WERI-Rb-1 (cell line): ENCODE measurements around the gene USP36.

ENCODE experiments used
- DNase-seq: peaks from one replicate; pipeline ENCODE4 v3.0.0-alpha.2; 2020
- H3K27ac ChIP-seq: fragments of 250-450 bp; sonication (Bioruptor Pico); 2 replicates; pipeline ENCODE4 v1.5.1; 2020; ENCODE audit warnings: mild to moderate bottlenecking, moderate library complexity
- H3K27me3 ChIP-seq: fragments of 250-450 bp; sonication (Bioruptor Pico); 2 replicates; pipeline ENCODE4 v1.5.1; 2021; ENCODE audit warnings: mild to moderate bottlenecking, low read depth, moderate library complexity; ENCODE audit not compliant: insufficient read depth, severe bottlenecking
- H3K36me3 ChIP-seq: fragments of 250-450 bp; sonication (Bioruptor Pico); 2 replicates; pipeline ENCODE4 v1.5.1; 2020; ENCODE audit warnings: mild to moderate bottlenecking, moderate library complexity
- H3K4me3 ChIP-seq: 2 replicates; pipeline ENCODE4 v1.5.1; 2011; ENCODE audit warnings: low read depth, mild to moderate bottlenecking, control low read depth, low read length
- H3K9me3 ChIP-seq: fragments of 250-450 bp; sonication (Bioruptor Pico); 2 replicates; pipeline ENCODE4 v1.5.1; 2021; ENCODE audit warnings: mild to moderate bottlenecking, moderate library complexity; ENCODE audit not compliant: severe bottlenecking
- CTCF ChIP-seq: IDR thresholded peaks from 2 replicates; pipeline ENCODE4 v1.5.1; 2011; ENCODE audit warnings: low read depth, mild to moderate bottlenecking, control low read depth, inconsistent platforms, low read length

Gene USP36

DNA sequence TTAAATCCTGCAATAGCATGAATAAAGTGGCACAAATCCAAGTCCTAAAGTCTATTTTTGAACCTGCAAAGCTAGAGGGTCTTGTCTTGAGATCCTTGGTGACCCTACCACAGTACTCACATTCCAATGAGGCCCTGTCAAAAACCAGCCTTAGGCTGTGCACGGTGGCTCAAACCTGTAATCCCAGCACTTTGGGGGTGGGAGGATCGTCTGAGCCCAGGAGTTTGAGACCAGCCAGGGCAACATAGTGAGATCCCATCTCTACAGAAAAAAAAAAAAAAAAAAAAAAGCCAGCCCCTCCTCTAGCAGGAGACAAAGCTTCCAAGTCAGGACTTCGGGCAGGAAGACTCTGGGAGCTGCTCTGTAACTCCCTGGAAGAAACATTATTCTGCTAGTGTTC, 74.8 kb downstream of the USP36 start:
- Histone ChIP-seq H3K9me3 (no peaks in the 10 kb centered on the region), H3K27me3 (no peaks in the 10 kb centered on the region), H3K4me3 (no peak overlapping the region), H3K27ac (no peak overlapping the region), H3K36me3 (peaks cover 17% of the 10 kb centered on the region)
- DNase-seq: no peak
- no peak for TF ChIP-seq CTCF

- no peak for TF ChIP-seq CTCF
- Histone ChIP-seq H3K4me3 (no peak overlapping the region), H3K9me3 (no peaks in the 10 kb centered on the region), H3K36me3 (peaks cover 14% of the 10 kb centered on the region), H3K27me3 (no peaks in the 10 kb centered on the region), H3K27ac (no peak overlapping the region)
- no peak for DNase-seq
These were observed 75.7 kb downstream of the USP36 start for GRCh38 chr17:78764871-78765270.

GRCh38 chr17:78763561-78763960, 77.1 kb downstream of the USP36 start:
- H3K27me3 ChIP-seq: no peaks in the 10 kb centered on the region
- no peak overlapping the region for H3K27ac ChIP-seq
- no peak for TF ChIP-seq CTCF
- H3K4me3 ChIP-seq: no peak overlapping the region
- H3K36me3 ChIP-seq: peaks cover 16% of the 10 kb centered on the region
- no peaks in the 10 kb centered on the region for H3K9me3 ChIP-seq
- DNase-seq: no peak

GRCh38 chr17:78761789-78762406, 78.7 kb downstream of the USP36 start:
- H3K27me3 ChIP-seq: no peaks in the 10 kb centered on the region
- no peak overlapping the region for H3K4me3 ChIP-seq
- H3K36me3 ChIP-seq: peaks cover 16% of the 10 kb centered on the region
- H3K9me3 ChIP-seq: no peaks in the 10 kb centered on the region
- H3K27ac ChIP-seq: no peak overlapping the region
- no peak for TF ChIP-seq CTCF
- DNase-seq: no peak

DNA sequence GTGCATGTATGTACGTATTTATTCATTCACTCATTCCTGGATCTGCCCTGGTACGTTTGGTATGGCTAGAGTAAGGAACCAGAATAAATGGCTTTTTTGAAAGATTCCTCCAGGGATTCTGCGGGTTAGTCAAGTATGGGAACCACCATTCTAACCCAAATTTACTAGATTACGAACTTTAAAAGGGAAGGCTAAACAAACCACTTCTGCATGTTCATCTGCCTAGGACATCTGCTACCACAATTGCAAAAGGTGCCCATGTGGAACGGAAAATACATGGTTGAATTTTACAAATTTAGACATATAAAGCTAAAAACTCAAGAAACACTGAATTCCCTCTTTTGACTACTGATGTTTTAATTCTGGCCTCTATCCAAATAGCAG, 80.7 kb downstream of the USP36 start:
- Histone ChIP-seq H3K36me3 (peaks cover 16% of the 10 kb centered on the region), H3K9me3 (no peaks in the 10 kb centered on the region), H3K27me3 (no peaks in the 10 kb centered on the region), H3K4me3 (no peak overlapping the region), H3K27ac (no peak overlapping the region)
- no peak for DNase-seq
- TF ChIP-seq CTCF: no peak
